HG03457 (cell line): ENCODE measurements around the gene HYAL1.
"Not testable (repeated sequence)": the region's sequence is repeated elsewhere in the genome, so short reads cannot be mapped to it uniquely, and the experiment has no call there.

ENCODE experiments used
- ATAC-seq: cut with Tn5 transposase; IDR thresholded peaks from one replicate; pipeline ENCODE4 v1.9.1; 2021; ENCODE audit warnings: moderate number of reproducible peaks; ENCODE audit not compliant: unreplicated experiment

The HYAL1 gene

DNA sequence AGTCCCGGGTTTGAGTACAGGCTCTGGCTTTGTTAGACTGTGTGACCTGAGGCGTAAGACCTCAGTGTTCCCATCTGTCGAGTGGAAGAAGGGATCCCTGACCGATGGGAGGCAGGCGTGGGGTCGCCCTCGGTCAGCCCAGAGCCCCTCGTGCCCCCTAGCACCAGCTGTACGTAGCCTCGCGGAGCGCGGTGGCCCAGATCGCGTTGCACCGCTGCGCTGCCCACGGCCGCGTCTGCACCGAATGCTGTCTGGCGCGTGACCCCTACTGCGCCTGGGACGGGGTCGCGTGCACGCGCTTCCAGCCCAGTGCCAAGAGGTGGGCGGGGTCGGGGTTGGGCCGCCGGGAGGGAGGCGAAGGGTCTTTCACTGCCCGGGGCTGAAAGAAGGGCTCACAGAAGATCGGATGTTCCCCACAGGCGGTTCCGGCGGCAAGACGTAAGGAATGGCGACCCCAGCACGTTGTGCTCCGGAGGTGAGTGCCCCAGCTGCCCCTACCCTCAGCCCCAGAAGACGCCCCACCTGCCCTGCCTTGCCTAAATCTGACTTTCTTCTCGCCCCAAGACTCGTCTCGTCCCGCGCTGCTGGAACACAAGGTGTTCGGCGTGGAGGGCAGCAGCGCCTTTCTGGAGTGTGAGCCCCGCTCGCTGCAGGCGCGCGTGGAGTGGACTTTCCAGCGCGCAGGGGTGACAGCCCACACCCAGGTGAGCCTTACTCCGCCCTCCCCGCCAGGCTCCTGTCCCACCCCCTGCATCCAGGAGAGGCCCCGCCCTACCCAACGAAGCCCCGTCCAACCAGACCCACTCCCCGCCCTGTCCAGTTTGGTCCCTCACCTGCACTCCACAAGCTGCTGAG lies 28.0 kb downstream of the HYAL1 start:
- ATAC-seq: no peak

DNA sequence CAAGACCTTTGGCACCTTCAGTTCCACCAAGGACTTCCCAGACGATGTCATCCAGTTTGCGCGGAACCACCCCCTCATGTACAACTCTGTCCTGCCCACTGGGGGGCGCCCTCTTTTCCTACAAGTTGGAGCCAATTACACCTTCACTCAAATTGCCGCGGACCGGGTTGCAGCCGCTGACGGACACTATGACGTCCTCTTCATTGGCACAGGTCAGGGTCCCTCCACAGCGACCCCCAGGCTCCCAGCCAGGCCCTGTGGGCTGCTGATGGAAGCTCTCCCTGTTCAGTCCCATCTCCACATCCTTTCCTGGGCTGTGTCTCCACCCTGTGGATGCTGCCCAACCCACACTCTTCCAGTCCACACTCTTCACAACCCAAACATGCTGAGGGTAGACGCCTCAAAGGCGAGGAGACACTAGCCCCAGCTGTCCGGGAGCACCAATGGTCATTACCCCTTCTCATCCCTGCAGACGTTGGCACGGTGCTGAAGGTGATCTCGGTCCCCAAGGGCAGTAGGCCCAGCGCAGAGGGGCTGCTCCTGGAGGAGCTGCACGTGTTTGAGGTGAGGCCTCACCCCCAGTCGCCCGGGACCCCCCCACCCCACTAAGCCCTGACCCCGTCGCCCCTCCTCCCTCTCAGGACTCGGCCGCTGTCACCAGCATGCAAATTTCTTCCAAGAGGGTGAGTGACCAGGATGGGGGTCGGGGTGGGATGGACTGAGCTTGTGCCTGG lies 28.8 kb downstream of the HYAL1 start:
- no peak for ATAC-seq

DNA sequence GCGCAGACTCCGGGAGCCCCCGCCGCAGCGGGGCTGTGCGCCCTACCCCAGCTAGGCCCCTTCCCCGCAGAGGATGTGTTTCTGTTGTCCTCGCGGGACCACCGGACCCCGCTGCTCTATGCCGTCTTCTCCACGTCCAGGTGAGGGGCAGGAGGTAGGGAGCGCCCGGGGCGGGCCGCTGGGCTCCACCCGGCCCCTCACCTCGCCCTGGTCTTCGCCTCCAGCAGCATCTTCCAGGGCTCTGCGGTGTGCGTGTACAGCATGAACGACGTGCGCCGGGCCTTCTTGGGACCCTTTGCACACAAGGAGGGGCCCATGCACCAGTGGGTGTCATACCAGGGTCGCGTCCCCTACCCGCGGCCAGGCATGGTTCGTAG lies 29.7 kb downstream of the HYAL1 start:
- no peak for ATAC-seq

DNA sequence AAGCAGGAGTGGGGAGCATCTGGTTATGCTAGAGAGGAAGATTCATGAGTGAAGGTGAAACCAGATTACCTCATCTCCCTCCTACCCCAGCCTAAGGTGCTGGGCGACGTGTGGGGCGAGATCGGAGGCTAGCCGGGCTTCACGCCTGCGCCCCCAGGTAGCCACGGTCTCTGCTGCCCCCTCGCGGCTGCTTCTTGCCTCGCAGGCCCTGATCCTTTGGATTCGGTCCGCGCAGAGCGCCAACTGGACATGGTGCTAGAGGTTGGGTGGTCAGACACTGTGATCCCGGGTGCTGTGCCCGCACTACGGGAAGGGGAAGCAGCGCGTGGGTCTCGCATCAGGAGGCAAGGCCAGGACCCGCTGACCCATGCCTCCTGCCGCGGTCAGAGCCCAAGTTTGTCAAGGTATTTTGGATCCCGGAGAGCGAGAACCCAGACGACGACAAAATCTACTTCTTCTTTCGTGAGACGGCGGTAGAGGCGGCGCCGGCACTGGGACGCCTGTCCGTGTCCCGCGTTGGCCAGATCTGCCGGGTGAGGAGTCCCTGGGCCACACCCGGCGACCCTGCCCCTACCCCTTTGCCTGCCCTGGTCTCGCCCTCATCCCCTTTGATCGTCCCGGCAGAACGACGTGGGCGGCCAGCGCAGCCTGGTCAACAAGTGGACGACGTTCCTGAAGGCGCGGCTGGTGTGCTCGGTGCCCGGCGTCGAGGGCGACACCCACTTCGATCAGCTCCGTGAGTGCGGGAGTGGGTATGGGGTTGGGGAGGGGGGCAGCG lies 30.3 kb downstream of the HYAL1 start:
- ATAC-seq: peak; percentile 60

DNA sequence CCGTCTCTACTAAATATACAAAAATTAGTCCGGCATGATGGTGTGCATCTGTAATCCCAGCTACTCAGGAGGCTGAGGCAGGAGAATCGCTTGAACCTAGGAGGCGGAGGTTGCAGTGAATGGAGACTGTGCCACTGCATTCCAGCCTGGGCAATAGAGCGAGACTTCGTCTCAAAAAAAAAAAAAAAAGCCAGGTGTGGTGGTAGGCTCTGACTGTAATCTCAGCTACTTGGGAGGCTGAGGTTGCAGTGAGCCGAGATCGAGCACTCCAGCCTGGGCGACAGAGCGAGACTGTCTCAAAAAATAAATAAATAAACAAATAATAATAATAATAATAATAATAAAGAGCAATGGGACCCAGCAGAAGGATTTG lies 30.9 kb downstream of the HYAL1 start:
- not testable (repeated sequence) for ATAC-seq

DNA sequence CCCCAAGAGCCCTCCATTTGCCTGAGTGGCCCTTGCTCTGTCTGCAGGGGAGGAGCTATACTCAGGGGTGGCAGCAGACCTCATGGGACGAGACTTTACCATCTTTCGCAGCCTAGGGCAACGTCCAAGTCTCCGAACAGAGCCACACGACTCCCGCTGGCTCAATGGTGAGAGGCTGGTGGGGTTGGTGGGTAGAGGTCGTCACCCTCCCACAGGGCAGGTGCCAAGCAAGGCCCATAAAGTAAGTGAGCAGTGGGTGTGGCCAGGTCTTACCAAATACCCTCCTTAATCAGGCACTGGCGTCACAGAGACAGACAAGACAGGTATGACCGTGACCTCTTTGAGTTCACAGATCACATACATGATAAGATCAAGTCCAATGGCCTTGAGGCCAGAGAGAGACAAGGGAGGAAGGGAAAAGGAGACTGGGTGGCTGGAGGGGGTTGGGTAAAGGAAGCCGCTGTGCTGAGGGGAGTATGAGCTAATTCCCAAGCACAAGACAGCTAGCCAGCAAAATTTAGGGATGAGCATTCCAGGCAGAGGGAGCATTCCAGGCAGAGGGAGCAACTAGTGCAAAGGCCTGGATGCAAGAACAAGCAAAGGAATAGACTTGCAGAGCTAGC lies 31.9 kb downstream of the HYAL1 start:
- no peak for ATAC-seq

DNA sequence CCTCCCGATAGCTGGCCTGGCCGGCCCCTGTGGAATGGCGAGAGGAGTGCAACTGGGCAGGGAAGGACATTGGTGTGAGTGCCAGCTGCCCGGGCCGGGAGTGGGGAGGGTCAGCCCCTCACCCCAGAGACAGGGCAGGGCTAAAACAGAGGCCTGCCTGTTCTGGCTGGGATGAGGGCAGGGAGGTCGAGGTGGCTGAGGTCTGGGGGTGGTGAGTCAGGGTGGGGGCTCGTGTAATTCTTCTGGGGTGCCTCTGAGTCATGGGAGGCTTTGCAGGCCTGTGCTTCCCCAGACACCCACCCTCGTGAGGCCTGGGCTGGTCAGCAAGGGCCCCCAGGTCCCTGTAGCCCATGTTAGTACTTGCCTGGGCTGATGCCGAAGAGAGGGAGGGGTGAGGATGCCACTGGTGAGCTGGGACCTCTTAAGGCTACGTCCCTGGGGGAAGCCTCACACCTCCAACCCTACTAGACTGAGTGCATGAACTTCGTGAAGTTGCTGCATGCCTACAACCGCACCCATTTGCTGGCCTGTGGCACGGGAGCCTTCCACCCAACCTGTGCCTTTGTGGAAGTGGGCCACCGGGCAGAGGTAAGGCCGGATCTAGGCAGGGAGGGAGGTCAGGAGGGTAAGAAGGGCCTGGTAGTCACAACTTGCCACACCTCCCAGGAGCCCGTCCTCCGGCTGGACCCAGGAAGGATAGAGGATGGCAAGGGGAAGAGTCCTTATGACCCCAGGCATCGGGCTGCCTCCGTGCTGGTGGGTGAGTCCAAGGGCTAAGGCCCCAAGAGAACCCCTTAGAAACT lies 32.8 kb downstream of the HYAL1 start:
- no peak for ATAC-seq

DNA sequence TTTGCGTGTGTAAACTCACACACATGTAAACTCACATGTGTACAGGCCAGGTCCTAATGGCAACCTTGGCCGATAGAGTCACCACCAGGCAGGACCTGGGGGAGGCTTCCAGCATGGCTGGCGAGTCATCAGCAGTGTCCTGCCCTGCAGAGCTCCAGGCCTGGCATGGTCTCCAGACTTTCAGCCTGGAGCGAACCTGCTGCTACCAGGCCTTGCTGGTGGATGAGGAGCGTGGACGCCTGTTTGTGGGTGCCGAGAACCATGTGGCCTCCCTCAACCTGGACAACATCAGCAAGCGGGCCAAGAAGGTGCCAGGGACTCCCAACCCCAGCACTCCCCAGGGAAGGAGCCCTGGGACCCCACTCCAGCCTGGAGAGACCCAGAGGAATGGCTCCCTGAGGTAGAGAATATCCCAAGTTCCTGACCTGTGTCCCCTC lies 33.4 kb downstream of the HYAL1 start:
- no peak for ATAC-seq

DNA sequence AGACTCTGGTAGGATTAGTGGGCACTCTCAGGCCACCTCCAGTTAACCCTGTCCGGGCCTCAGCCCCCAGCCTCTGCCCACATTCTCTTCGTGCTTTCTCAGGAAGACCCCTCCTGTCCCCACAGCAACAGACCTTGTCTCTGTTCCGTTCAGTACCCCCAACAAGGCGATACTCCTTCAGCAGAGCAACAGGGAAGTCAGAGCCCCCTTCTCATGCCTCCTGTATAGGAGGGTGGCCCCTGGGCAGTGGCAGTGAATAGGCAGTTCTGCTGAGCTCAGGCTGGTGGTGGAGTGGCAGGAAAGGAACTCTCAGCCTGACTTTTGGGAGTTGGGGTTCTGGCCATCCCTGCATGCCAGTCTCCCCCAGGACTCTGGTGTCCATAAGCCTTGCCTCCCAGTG lies 33.9 kb downstream of the HYAL1 start:
- no peak for ATAC-seq

DNA sequence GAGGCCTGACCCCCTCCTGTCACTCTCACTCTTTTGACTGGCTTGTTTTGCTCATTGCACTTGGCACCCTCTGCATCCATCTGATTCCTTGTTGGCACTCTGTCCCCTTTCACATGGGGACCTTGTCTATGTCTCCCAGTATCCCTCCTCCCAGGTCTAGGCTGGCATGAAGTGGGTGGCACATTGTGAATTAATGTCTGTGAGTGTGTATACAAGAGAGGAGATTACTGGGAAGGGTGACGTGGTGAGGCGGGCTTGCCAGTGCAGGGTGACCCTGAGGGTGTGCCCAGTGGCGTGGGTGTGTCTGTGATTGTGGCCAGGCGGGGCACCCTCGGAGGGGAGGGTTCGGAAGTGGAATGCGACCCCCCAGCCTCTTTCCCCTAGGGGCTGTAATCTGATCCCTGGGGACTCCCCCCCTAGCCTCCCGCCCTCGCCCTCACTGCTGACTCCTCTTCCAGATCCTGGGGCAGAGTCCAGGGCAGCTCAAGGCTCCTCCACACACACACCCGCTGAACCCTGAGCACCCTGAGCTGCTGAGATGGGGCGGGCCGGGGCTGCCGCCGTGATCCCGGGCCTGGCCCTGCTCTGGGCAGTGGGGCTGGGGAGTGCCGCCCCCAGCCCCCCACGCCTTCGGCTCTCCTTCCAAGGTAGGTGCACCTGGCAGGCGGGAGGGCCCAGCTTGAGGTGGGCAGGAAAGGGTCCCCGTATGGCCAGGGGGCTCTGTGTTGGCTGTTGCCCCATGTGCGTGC lies 34.5 kb downstream of the HYAL1 start, which contains the start of gene SEMA3B:
Gene SEMA3B (plus strand): TSS at position 445 of the 749 bp plus-strand sequence. CDS start 94 bp downstream, at position 539.
- ATAC-seq: no peak

DNA sequence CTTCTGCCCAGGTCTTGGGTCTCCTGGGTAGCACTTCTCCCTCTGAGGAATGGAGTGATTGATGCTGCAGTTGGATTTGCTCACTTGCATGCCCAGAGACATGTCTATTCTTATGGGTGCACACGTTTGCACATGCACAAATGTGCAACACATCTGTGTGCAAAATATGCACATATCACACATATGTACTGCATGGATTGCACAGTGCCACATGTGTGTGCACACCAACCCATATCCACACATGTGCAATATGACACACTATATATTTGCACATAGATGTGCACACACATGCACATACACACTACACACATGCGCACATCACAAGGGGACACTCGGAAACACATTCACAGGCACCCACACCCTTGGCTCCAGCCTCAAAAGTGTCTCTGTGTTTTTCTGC lies 35.1 kb downstream of the HYAL1 start:
- no peak for ATAC-seq

DNA sequence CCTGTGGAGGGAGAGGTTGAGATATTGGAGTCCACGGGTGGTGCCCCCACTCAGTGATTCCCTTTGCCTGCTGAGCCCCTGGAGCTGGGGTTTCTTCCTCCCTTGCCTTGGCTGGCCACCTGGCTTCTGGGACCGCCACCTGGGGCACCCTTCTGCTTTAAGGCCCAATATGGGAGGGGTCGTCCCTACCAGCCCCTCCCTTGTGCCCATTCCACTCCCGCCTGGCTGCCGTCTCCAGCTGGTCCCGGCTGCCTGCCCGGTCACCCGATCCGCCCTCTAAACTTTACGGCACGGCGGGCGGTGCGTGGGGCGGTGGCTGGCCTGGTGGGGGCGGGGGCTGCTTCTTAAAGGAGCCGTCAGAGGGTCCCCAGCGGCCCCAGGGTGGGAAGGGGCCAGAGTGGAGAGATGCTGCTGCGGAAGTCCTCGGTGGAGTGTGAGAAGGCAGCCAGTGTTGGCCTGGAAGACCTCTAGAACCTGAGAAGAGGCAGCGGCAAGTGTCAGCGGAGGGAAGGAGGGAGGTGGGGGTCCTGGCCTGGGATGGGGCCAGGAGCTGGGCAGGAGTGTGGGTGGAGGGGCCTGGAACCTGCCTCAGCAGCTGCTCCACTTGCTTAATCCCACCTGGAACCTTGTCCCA lies 36.0 kb downstream of the HYAL1 start:
- no peak for ATAC-seq

DNA sequence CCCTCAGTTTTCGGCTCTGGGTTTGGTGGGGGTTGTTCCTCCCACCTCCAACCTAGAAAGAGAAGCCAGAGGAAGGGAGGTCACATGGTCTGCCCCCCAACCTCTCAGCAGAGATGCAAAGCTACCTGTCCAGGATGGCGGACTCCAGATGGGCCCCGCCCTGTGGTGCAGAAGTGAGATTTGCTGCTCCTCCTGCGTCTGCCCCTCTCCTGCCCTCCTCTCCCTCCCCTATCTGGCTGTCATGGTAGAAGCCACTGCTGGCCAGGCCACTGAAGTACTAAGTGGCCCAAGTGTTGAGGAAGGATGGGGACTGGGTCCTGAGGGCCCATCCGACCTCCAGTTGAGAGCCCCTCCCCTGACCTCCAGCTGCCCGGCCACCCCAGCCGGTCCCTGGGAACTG lies 36.5 kb downstream of the HYAL1 start:
- ATAC-seq: no peak

DNA sequence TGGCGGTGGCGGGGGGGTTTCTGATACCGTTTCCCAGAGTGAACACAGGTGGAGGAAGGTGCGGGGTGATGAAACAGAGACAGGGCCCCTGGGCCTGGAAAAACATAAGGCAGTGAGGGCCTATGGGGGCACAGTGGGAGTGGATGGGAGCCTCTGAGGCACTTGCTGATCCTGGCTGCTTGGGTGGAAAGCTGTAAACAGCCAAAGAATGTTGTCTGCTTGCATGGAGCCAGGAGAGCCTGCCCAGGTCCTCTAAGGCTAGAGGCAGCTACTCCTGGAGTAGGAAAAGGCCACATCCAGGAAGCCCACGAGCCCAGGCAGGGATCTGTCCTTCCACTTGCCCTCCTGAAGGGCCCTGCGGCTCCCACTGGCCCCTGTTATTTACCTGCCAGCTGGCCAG lies 37.4 kb downstream of the HYAL1 start:
- ATAC-seq: no peak

DNA sequence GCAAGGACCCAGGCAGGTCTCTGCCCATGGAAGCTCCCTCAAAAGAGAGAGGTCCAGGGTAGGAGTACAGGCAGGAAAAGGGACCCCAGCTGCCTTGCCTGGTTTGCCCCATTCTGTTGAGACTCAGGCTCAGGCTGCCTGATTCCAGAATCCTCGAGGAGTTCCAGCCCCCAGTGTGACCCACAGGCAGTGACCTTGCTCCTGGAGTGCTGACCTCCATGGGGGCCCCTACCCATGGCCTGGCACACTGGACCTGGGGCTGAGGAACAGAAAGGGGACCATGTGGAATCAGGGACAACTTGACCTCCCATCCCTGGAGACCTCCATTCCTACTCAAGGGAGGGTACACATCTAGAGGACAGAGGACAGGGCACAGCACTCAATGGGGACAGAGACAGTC lies 37.8 kb downstream of the HYAL1 start:
- ATAC-seq: no peak

DNA sequence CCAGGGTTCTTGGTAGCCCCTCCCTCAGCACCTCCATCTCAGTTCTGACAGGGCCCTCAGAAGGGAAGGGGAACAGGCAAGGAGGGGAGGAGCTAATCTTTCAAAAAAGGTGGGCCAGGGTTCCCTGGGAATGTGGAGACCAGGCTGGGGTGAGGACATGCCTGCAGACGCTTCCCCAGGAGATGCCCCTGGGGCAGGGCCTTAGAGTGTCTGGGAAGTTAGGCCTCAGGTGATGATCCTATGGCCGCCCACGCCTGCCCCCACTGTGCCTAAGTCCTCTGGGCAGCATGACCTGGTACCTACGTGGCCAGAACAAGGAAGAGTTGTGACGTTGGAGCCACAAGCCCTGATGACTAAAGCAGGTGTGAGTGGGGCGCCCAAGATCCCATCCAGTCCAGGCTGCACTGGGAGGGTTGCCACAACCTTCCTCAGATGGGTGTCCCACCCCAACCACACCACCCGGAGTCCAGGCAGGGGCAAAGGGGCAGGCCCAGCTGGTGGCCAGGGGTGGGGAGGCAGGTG lies 38.3 kb downstream of the HYAL1 start:
- no peak for ATAC-seq

DNA sequence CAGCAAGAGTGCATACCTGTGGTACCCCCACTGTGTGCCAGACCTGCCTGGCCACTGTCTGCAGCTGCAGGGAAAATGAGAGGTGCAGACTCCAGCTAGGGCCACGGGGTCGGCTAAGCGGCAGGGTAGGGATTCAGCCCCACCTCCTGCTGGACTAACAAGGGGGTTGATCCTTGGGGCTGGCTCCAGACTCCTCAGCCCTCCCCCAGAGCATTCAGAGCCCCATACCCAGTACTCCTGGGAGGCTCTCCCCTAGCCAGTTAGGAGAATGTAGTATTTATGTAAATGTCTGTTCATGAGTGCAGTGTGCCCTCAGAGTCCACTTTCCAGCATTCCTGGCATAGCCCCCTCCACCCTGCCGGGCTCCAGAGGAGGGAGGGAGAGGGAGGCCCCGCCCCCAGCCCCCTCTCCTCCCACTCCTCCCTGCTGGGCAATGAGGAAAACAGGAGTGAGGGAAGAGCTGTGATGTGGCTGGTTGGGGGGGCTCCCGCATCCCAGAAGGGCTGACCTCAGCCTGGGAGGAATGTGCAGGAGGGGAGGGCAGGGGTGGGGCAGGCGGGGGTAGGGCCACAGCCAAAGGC lies 38.9 kb downstream of the HYAL1 start:
- ATAC-seq: no peak
